Suprapubic skin (tissue), 4 donors: ENCODE results near the gene AIFM3. TPM values are rescaled to one million over a fixed set of nuclear protein-coding genes. Genes with fewer than 3 reads are reported as not detected.
A peak's percentile ranks its signal among the peaks of the same experiment; 100 is the strongest.
"Not testable (repeated sequence)": the region's sequence is repeated elsewhere in the genome, so short reads cannot be mapped to it uniquely, and the experiment has no call there.

ENCODE experiments used
- DNase-seq, 2 donors: peaks; one replicate each; pipeline ENCODE4 v3.0.0-alpha.2; 2019; ENCODE audit warnings: low spot score in 2 of 2
- H3K27ac ChIP-seq: fragments of 200-600 bp; sonication (generic); one replicate; pipeline ENCODE4 v1.5.1; 2019
- H3K27me3 ChIP-seq: fragments of 200-600 bp; sonication (generic); one replicate; pipeline ENCODE4 v1.5.1; 2019
- H3K36me3 ChIP-seq: fragments of 200-600 bp; sonication (generic); one replicate; pipeline ENCODE4 v1.5.1; 2019
- H3K4me1 ChIP-seq: fragments of 200-600 bp; sonication (generic); one replicate; pipeline ENCODE4 v1.5.1; 2019
- H3K4me3 ChIP-seq: fragments of 200-600 bp; sonication (generic); one replicate; pipeline ENCODE4 v1.5.1; 2019; ENCODE audit warnings: mild to moderate bottlenecking
- H3K9me3 ChIP-seq: fragments of 200-600 bp; sonication (generic); one replicate; pipeline ENCODE4 v1.5.1; 2019
- EP300 ChIP-seq: sonication (generic); formaldehyde crosslinking; IDR thresholded peaks from one replicate; pipeline ENCODE4 v1.6.1; 2017; ENCODE audit warnings: antibody characterized with exemption
- POLR2A ChIP-seq, 2 donors: fragments of 450-650 bp; IDR thresholded peaks; one replicate each; pipeline ENCODE4 v1.6.1; 2017; ENCODE audit warnings: antibody characterized with exemption in 2 of 2, mild to moderate bottlenecking in 2 of 2, moderate library complexity in 2 of 2
- POLR2AphosphoS5 ChIP-seq, 3 donors: sonication (generic); formaldehyde crosslinking; IDR thresholded peaks; one replicate each; pipeline ENCODE4 v1.6.1; 2017; ENCODE audit warnings: antibody characterized with exemption in 3 of 3
- whole genome bisulfite sequencing: methylation state at CpG from one replicate; pipeline ENCODE4 v1.1.5; 2018; 5-methylcytosine and 5-hydroxymethylcytosine counted together
- total RNA-seq, 4 donors: library from RNA; depleted of rRNA; stranded (reverse); fragments of >200 nt; gene quantifications; one replicate each; pipeline ENCODE4 v1.1.0, GENCODE V29; 2016
- TF ChIP-seq, protein P1 (sequence below), 2 donors: fragments of 200-600 bp in 1 of 2; fragments of 450-650 bp in 1 of 2; sonication (generic) in 1 of 2; IDR thresholded peaks; one replicate each; pipeline ENCODE4 v1.5.1; 2016 to 2019; ENCODE audit warnings: antibody characterized with exemption in 2 of 2, mild to moderate bottlenecking in 1 of 2, moderate library complexity in 1 of 2

AIFM3 gene
- total RNA-seq, 4 donors from 2014 or later, result 0.72 TPM; not detected in 3

DNA sequence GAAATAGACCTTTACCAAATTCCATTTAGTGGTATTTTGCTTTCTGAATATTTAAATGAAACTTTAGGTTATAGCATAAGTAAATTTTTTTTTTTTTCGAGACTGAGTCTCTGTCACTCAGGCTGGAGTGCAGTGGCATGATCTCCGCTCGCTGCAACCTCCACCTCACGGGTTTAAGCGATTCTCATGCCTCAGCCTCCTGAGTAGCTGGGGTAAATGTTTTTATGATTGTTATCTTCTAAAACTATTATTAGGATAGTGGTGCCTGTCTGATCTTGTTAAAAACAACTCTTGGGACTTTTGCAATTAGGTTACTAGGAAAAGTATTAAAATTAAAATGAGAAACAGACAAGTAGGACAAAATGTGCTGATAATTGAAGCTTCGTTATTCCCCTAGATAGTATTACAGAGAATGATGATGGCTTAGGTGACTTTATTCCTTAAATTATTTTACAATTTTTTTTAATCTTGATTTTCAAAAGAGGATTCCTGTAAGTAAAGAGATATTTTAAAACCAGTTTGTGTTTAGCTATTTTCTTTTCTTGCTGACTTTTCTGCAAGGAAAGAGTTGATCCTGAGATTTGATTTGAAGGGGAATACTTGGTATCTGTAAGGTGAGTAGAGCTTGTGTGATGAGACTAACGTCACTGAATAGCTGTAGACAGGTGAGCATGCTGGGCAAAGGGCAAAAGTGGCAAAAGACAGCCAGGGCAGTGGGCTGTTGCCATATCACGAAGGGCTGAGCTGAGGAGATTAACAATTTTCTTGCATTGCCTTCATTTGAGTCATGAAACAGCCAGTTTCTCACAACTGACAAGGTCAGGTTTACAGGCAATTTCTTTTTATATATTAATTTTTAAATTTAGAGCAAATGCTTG is 29.0 kb upstream of the AIFM3 start:
- Histone ChIP-seq H3K4me1 (peaks cover 52% of the 10 kb centered on the region), H3K27ac (peak overlapping the region; percentile 32)

DNA sequence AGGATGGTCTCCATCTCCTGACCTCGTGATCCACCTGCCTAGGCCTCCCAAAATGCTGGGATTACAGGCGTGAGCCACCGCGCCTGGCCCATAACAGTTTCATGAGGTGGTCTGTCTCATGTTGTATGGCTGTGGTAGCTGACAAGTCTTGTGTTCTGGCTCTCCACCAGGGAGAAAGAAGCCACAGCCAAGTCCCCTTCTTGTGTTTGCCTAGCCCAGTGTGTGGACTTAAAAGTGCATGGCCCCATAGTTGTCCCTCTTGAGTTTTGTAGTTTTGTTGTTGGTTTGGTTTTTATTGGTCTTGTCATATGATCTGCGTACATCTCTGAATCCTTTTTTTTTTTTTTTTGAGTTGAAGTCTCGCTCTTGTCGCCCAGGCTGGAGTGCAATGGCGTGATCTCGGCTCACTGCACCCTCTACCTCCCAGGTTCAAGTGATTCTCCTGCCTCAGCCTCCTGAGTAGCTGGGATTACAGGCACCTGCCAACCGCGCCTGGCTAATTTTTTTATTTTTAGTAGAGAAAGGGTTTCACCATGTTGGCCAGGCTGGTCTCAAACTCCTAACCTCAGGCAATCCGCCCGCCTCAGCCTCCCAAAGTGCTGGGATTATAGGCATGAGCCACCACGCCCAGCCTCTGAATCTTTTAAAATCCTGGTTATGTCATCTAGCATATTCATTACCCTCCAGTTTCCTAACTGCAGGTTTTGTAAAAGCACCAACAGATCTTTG is 27.4 kb upstream of the AIFM3 start:
- peaks cover 10% of the 10 kb centered on the region for H3K36me3 ChIP-seq
- H3K4me3 ChIP-seq, H3K27me3 ChIP-seq, H3K9me3 ChIP-seq, H3K27ac ChIP-seq: not testable (repeated sequence)
- peaks cover 59% of the 10 kb centered on the region for H3K4me1 ChIP-seq
- DNase-seq, result peak in 1 of 2 donors; percentile 34
- 79% methylated on average over 14 of the region's 14 CpGs for WGBS

More for the DNA sequence above, 29.0 kb upstream of the AIFM3 start:
- no peak for TF ChIP-seq EP300
- TF ChIP-seq, protein P1, sequence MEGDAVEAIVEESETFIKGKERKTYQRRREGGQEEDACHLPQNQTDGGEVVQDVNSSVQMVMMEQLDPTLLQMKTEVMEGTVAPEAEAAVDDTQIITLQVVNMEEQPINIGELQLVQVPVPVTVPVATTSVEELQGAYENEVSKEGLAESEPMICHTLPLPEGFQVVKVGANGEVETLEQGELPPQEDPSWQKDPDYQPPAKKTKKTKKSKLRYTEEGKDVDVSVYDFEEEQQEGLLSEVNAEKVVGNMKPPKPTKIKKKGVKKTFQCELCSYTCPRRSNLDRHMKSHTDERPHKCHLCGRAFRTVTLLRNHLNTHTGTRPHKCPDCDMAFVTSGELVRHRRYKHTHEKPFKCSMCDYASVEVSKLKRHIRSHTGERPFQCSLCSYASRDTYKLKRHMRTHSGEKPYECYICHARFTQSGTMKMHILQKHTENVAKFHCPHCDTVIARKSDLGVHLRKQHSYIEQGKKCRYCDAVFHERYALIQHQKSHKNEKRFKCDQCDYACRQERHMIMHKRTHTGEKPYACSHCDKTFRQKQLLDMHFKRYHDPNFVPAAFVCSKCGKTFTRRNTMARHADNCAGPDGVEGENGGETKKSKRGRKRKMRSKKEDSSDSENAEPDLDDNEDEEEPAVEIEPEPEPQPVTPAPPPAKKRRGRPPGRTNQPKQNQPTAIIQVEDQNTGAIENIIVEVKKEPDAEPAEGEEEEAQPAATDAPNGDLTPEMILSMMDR (IDR thresholded peaks at IDR 0.05), result no peak
- TF ChIP-seq POLR2A (IDR thresholded peaks at IDR 0.05), result no peak
- no peak for TF ChIP-seq POLR2AphosphoS5 (IDR thresholded peaks at IDR 0.05)
- 61% methylated on average over 8 of the region's 8 CpGs for WGBS
- H3K27me3 ChIP-seq, result no peaks in the 10 kb centered on the region
- H3K9me3 ChIP-seq, result no peaks in the 10 kb centered on the region
- DNase-seq, result peak in 1 of 2 donors; percentile 21
- H3K4me3 ChIP-seq, result no peak overlapping the region
- peaks cover 19% of the 10 kb centered on the region for H3K36me3 ChIP-seq

DNA sequence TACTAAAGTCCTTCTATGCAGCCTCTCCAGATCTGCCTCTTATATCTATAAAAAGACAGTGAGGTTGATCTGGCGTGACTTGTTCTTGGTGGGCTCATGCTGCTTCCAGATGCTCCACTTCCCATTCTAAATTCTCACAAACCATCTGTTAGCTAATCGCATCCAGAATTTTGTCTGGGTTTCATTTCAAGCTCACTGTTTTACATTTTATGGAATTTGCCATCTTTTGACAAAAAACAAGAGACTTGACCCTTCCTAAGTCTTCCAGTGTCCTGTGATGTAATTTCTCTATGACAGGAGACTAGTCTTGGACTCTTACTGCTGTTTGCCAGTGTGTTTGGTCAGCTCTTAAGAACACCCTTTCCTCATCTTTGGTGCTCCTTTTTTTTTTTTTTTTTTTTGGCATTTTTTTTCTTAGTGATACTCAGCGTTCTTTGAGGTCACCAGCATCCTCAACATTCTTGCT is 26.8 kb upstream of the AIFM3 start:
- Histone ChIP-seq H3K9me3 (no peaks in the 10 kb centered on the region), H3K27ac (no peak overlapping the region), H3K36me3 (peaks cover 4% of the 10 kb centered on the region), H3K27me3 (no peaks in the 10 kb centered on the region), H3K4me3 (no peak overlapping the region), H3K4me1 (peaks cover 64% of the 10 kb centered on the region)
- TF ChIP-seq POLR2AphosphoS5 (IDR thresholded peaks at IDR 0.05), result no peak
- no peak for TF ChIP-seq EP300
- no peak for TF ChIP-seq POLR2A (IDR thresholded peaks at IDR 0.05)
- TF ChIP-seq, protein P1 (IDR thresholded peaks at IDR 0.05), result no peak
- DNase-seq, result no peak
- WGBS, result 53% methylated on average over 3 of the region's 3 CpGs

DNA sequence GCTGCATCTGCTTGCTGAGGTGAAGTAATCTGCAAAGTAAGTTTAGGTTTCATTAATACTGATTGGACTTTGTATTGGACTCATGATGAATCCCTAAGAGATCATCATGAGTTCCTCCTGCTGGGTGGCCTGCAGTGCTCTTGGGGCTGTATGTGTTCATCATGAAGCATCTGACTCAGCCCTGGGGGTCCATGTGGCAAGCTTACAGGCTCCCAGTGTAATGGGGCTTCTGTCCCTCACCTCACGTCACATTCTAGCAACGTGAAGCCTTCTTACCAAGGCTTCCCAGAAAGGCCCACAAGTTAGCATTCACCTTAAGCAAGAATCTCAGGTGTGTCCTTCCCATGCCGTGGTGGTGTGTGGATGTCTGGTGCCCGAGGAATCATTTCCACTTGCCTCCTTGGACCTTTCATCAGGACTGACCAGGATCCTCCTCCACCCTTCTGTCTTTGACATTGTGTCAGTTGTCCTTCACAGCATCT is 26.1 kb upstream of the AIFM3 start:
- Histone ChIP-seq H3K4me3 (no peak overlapping the region), H3K9me3 (no peaks in the 10 kb centered on the region), H3K27me3 (no peaks in the 10 kb centered on the region), H3K4me1 (peaks cover 61% of the 10 kb centered on the region), H3K36me3 (peaks cover 4% of the 10 kb centered on the region), H3K27ac (no peak overlapping the region)
- peak in 1 of 2 donors; percentile 36 for DNase-seq
- 79% methylated on average over 4 of the region's 4 CpGs for WGBS
- TF ChIP-seq POLR2A (IDR thresholded peaks at IDR 0.05) (no peak), EP300 (no peak), POLR2AphosphoS5 (IDR thresholded peaks at IDR 0.05) (no peak)
- TF ChIP-seq, protein P1 (IDR thresholded peaks at IDR 0.05), result no peak

DNA sequence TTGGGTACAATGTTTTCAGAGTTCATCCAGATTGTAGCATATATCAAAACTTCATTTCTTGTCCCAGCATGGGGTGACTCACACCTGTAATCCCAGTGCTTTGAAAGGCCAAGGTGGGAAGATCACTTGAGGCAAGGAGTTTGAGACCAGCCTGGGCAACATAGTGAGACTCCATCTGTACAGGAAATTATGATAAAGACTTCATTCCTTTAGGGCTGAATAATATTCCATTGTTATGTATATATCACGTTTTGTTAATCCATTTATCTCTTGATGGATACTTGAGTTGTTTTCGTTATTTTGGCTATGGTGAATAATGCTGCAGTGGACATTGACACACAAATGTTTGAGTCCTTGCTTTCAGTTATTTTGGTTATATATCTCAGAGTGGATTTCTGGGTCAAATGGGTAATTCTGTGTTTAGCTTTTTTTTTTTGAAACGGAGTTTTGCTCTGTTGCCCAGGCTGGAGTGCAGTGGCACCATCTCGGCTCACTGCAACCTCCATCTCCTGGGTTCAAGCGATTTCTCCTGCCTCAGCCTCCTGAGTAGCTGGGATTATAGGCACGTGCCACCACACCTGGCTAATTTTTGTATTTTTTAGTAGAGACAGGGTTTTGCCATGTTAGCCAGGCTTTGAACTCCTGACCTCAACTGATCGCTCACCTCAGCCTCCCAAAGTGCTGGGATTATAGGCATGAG is 24.7 kb upstream of the AIFM3 start:
- DNase-seq, result peak in 1 of 2 donors; percentile 3
- not testable (repeated sequence) for H3K27ac ChIP-seq, H3K36me3 ChIP-seq, H3K27me3 ChIP-seq, H3K4me3 ChIP-seq, H3K9me3 ChIP-seq
- peaks cover 56% of the 10 kb centered on the region for H3K4me1 ChIP-seq
- 91% methylated on average over 7 of the region's 7 CpGs for WGBS
